GM12878 (cell line): ENCODE measurements around the gene KANSL3. TPM values are rescaled to one million over a fixed set of nuclear protein-coding genes. Genes with fewer than 3 reads are reported as not detected.

Experiments
- ATAC-seq: fragments of 200-7000 bp; cut with Tn5 transposase; 3 replicates; pipeline ENCODE4 v1.9.1; 2020; ENCODE audit warnings: mild to moderate bottlenecking, moderate library complexity
- BruUV-seq: library from RNA; stranded (reverse); fragments of 400-500 nt; replicated peaks from 2 replicates; lab custom pipeline; 2021; lab: Mats Ljungman, UMichigan
- CTCF ChIA-PET: fragments of 300-600 bp; sonication (Branson Sonifier 250); formaldehyde crosslinking; extraction: SDS; loops from one replicate; lab custom pipeline; 2021; ENCODE audit warnings: inconsistent platforms; lab: Yijun Ruan, JAX
- POLR2A ChIA-PET: fragments of 350-600 bp; formaldehyde crosslinking; extraction: SDS; loops from one replicate; lab custom pipeline; 2021; ENCODE audit warnings: inconsistent platforms; lab: Charles Lee
- RAD21 ChIA-PET: fragments of 300-600 bp; sonication (Branson Sonifier 250); formaldehyde crosslinking; loops from one replicate; lab custom pipeline; 2023; ENCODE audit warnings: antibody characterized with exemption; ENCODE audit not compliant: unreplicated experiment; lab: Charles Lee
- SMC1A ChIA-PET: fragments of 300-600 bp; sonication (Branson Sonifier 250); formaldehyde crosslinking; loops from one replicate; lab custom pipeline; 2023; ENCODE audit not compliant: unreplicated experiment, uncharacterized antibody; lab: Charles Lee
- DNase-seq: peaks from one replicate; pipeline ENCODE4 v3.0.0-alpha.2; 2011; ENCODE audit warnings: low read depth, low spot score
- FAIRE-seq: peaks from 3 replicates; lab custom pipeline; 2011; peaks lifted over from hg19 to GRCh38; lab: Jason Lieb, UNC
- H2AFZ ChIP-seq: 2 replicates; pipeline ENCODE4 v1.6.0; 2011; ENCODE audit warnings: low read depth, low read length, control low read depth; ENCODE audit not compliant: control insufficient read depth
- H3K27ac ChIP-seq: 2 replicates; pipeline ENCODE4 v1.5.1; 2011; ENCODE audit warnings: control low read depth; ENCODE audit not compliant: control insufficient read depth, insufficient read depth
- H3K27me3 ChIP-seq, 2 experiments: replicated peaks in 1 of 2; 2 replicates each; pipeline versions ENCODE4 v1.6.0 to v1.6.1; 2011; ENCODE audit warnings: low read length in 1 of 2; ENCODE audit not compliant: control insufficient read depth in 2 of 2, insufficient read depth in 2 of 2
- H3K36me3 ChIP-seq, 2 experiments: 2 replicates each; pipeline ENCODE4 v1.5.1; 2011; ENCODE audit warnings: low read length in 1 of 2; ENCODE audit not compliant: control insufficient read depth in 2 of 2, insufficient read depth in 2 of 2
- H3K4me1 ChIP-seq: 2 replicates; pipeline ENCODE4 v1.6.1; 2011; ENCODE audit warnings: mild to moderate bottlenecking, low read length, moderate library complexity, mixed read lengths; ENCODE audit not compliant: control insufficient read depth, insufficient read depth
- H3K4me2 ChIP-seq: 2 replicates; pipeline ENCODE4 v1.6.0; 2011; ENCODE audit warnings: control low read depth; ENCODE audit not compliant: control insufficient read depth, insufficient read depth
- H3K4me3 ChIP-seq: fragments of 200-600 bp; sonication (generic); 2 replicates; pipeline ENCODE4 v1.5.1; 2016
- H3K79me2 ChIP-seq: 2 replicates; pipeline ENCODE4 v1.6.0; 2011; ENCODE audit warnings: low read length; ENCODE audit not compliant: control insufficient read depth, insufficient read depth
- H3K9ac ChIP-seq: 2 replicates; pipeline ENCODE4 v1.8.0; 2011; ENCODE audit warnings: low read length, control low read depth, mixed read lengths; ENCODE audit not compliant: control insufficient read depth, insufficient read depth
- H3K9me3 ChIP-seq: replicated peaks from 3 replicates; pipeline ENCODE4 v1.5.1; 2011; ENCODE audit warnings: mild to moderate bottlenecking, low read length; ENCODE audit not compliant: control insufficient read depth, insufficient read depth
- H4K20me1 ChIP-seq: 2 replicates; pipeline ENCODE4 v1.6.0; 2011; ENCODE audit not compliant: control insufficient read depth, insufficient read depth
- BRCA1 ChIP-seq: IDR thresholded peaks from 2 replicates; pipeline ENCODE4 v1.6.1; 2011; ENCODE audit warnings: low read depth, low read length, improper control_type of control experiment
- CREB1 ChIP-seq: IDR thresholded peaks from 2 replicates; pipeline ENCODE4 v1.6.1; 2012; ENCODE audit warnings: low read depth, mild to moderate bottlenecking, inconsistent platforms
- HDGF ChIP-seq: fragments of 450-650 bp; IDR thresholded peaks from 2 replicates; pipeline ENCODE4 v1.6.1; 2016; ENCODE audit warnings: antibody characterized with exemption
- MTA3 ChIP-seq: IDR thresholded peaks from 2 replicates; pipeline ENCODE4 v1.6.1; 2012; ENCODE audit warnings: low read length, inconsistent platforms, borderline replicate concordance
- NR2F1 ChIP-seq: fragments of 450-650 bp; conservative IDR thresholded peaks from 2 replicates; pipeline ENCODE4 v1.6.1; 2017; ENCODE audit warnings: mild to moderate bottlenecking
- PRDM15 ChIP-seq: fragments of 450-650 bp; formaldehyde crosslinking; IDR thresholded peaks from 2 replicates; pipeline ENCODE4 v1.4.0; 2020; ENCODE audit warnings: mild to moderate bottlenecking, moderate library complexity
- SIN3A ChIP-seq: IDR thresholded peaks from 2 replicates; pipeline ENCODE4 v1.6.1; 2012; ENCODE audit warnings: low read depth, low read length, improper control_type of control experiment
- SKIL ChIP-seq: fragments of 450-650 bp; IDR thresholded peaks from 2 replicates; pipeline ENCODE4 v1.6.1; 2017; ENCODE audit warnings: mild to moderate bottlenecking, low read depth, inconsistent platforms; ENCODE audit not compliant: poor library complexity, severe bottlenecking
- SP1 ChIP-seq: IDR thresholded peaks from one replicate; pipeline ENCODE4 v1.6.1; 2011; ENCODE audit warnings: low read depth, low read length
- SPI1 ChIP-seq: IDR thresholded peaks from 2 replicates; pipeline ENCODE4 v1.6.1; 2011; ENCODE audit warnings: low read depth, mild to moderate bottlenecking, low read length, moderate library complexity, borderline replicate concordance; ENCODE audit not compliant: insufficient read depth
- TCF3 ChIP-seq: IDR thresholded peaks from 2 replicates; pipeline ENCODE4 v1.6.1; 2012; ENCODE audit warnings: low read depth, mild to moderate bottlenecking, low read length, borderline replicate concordance; ENCODE audit not compliant: insufficient read depth
- ZNF592 ChIP-seq: fragments of 450-650 bp; IDR thresholded peaks from 2 replicates; pipeline ENCODE4 v1.6.1; 2017; ENCODE audit warnings: mild to moderate bottlenecking, moderate library complexity
- WGBS: methylation state at CpG from one replicate; pipeline ENCODE4 v1.1.6; 2016; ENCODE audit warnings: low lambda C conversion rate; ENCODE audit not compliant: insufficient replicate concordance, insufficient coverage; ENCODE audit errors: missing lambda C conversion rate; 5-methylcytosine and 5-hydroxymethylcytosine counted together
- in situ Hi-C: fragments of 300-500 bp; cut with MboI; formaldehyde crosslinking; loops from 9 replicates; pipeline ENCODE4 v1.14.3; 2018; ENCODE audit warnings: mixed read lengths
- intact Hi-C: fragments of 100-400 bp; cut with micrococcal nuclease; formaldehyde crosslinking; loops from one replicate; pipeline ENCODE4 v1.14.2; 2022; ENCODE audit not compliant: unreplicated experiment
- polyA plus RNA-seq, 11 experiments: library from polyadenylated mRNA; depleted of rRNA in 4 of 11; unstranded in 6 of 11; stranded (reverse) in 5 of 11; fragments of >200 nt; fragmentation: Nextera tagmentation in 4 of 11; fragmentation: Illumina TruSeq in 1 of 11; extraction: Ambion mirVana in 4 of 11; extraction: Trizol in 1 of 11; gene quantifications; 1 replicate in 1 of 11; 2 replicates in 10 of 11; pipeline versions ENCODE4 v1.2.1 to v1.2.3, GENCODE V29; 2011 to 2016; ENCODE audit warnings: inconsistent platforms in 2 of 11, missing spikeins in 2 of 11, low read depth in 1 of 11
- total RNA-seq, 4 experiments: library from RNA; depleted of rRNA in 3 of 4; stranded (reverse); fragments of >200 nt in 3 of 4; fragmentation: Illumina TruSeq in 1 of 4; extraction: Trizol in 1 of 4; gene quantifications; 2 replicates each; pipeline versions ENCODE4 v1.2.1 to v1.2.3, GENCODE V29; 2013 to 2021

KANSL3 gene
- total and polyA plus RNA-seq, 10 of the 15 experiments (the other 5 are each of a cell fraction or from before 2014, with no cell fraction given) = 5.6 to 25.9 (median 16.7) TPM

DNA sequence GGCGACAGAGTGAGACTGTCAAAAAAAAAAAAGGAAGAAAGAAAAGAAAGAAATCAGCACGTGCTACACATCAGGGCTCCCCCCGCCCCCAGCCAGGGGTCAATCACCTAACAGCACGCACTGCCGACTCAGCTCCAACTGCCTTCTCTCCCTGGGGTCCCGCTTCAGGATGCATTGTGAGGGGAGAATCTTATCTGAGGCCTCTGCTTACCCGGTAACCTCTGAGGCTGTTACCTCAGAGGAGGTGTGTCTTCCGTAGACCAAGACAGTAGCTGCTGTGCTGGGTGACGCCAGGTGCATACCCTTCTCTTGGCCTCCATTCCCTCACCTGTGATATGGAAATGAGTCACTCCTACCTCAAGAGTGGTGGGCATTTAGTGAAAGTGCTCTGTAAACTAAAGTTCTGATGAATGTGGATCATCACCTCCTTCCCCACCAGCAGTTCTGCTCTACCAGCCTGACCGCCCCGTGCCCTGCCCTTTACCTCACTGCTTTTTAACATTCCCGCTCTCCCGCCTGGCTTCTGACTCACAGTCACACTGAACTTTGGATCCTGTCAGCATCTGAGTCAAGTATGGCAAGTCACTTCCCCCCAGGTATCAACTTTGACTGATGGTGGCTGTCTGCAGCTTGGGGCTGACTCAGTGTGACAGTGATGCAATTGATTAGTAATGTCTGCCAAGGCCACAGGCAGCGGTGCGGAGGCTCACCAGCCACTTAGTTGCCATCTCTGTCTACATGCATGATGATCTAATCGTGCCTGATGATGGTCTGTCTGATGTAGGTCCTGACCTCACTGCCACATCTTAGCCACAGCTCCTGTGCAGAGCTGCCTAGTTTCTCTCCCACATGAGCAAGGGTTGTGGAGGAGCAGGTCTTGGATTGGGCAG, 81.4 kb downstream of the KANSL3 start:
- H3K9ac ChIP-seq = no peak overlapping the region
- ChIA-PET SMC1A (interaction anchor here (1.0 to 1.6 kb wide), 8 partner anchors 9 to 149 kb away, joined by 3 to 4 read pairs (median 3); no protein-coding TSS in a partner anchor), CTCF (interaction anchor here (0.5 to 5.9 kb wide), 6 partner anchors 46 to 292 kb away, joined by 3 to 63 read pairs (median 4); no protein-coding TSS in a partner anchor), RAD21 (interaction anchor here (0.7 to 5.4 kb wide), 3 partner anchors 30 to 246 kb away, joined by 3 to 56 read pairs (median 3); no protein-coding TSS in a partner anchor), POLR2A (interaction anchor here (0.7 kb wide), 1 partner anchor 44 kb away, joined by 3 read pairs; no protein-coding TSS in a partner anchor)
- no peak overlapping the region for H3K4me2 ChIP-seq
- in situ Hi-C loops = no loop called here
- WGBS = 53% methylated on average over 14 of the region's 16 CpGs
- DNase-seq = no peak
- no peak overlapping the region for H3K27ac ChIP-seq
- no peak overlapping the region for H3K4me3 ChIP-seq
- H3K79me2 ChIP-seq = no peaks in the 10 kb centered on the region
- H3K9me3 ChIP-seq = no peaks in the 10 kb centered on the region
- intact Hi-C loops = no loop called here
- no TSS peak for BruUV-seq
- H3K27me3 ChIP-seq = no peaks in the 10 kb centered on the region
- H4K20me1 ChIP-seq = no peaks in the 10 kb centered on the region
- peaks cover 0 to 10% of the 10 kb centered on the region in 2 experiments; a peak in 3 of 4 replicates for H3K36me3 ChIP-seq
- ATAC-seq = no peak; the same call in 1 of the 3 replicates
- no peak for FAIRE-seq
- H2AFZ ChIP-seq = no peak overlapping the region
- H3K4me1 ChIP-seq = no peaks in the 10 kb centered on the region
- TF ChIP-seq SP1 (no peak), HDGF (no peak), SPI1 (peak; percentile 24; the same call in 1 of the 2 replicates), MTA3 (no peak), PRDM15 (CRISPR knock-in tag) (no peak), CREB1 (0 out of 2 replicates have a peak, but pooled peaks have one; percentile 36), TCF3 (peak; percentile 81), SKIL (no peak), NR2F1 (no peak), ZNF592 (no peak), BRCA1 (no peak), SIN3A (no peak)
